ENCODE measurements around the gene NR1H3.
A peak's percentile ranks its signal among the peaks of the same experiment; 100 is the strongest.
"Not testable (repeated sequence)": the region's sequence is repeated elsewhere in the genome, so short reads cannot be mapped to it uniquely, and the experiment has no call there.

Gene NR1H3

DNA sequence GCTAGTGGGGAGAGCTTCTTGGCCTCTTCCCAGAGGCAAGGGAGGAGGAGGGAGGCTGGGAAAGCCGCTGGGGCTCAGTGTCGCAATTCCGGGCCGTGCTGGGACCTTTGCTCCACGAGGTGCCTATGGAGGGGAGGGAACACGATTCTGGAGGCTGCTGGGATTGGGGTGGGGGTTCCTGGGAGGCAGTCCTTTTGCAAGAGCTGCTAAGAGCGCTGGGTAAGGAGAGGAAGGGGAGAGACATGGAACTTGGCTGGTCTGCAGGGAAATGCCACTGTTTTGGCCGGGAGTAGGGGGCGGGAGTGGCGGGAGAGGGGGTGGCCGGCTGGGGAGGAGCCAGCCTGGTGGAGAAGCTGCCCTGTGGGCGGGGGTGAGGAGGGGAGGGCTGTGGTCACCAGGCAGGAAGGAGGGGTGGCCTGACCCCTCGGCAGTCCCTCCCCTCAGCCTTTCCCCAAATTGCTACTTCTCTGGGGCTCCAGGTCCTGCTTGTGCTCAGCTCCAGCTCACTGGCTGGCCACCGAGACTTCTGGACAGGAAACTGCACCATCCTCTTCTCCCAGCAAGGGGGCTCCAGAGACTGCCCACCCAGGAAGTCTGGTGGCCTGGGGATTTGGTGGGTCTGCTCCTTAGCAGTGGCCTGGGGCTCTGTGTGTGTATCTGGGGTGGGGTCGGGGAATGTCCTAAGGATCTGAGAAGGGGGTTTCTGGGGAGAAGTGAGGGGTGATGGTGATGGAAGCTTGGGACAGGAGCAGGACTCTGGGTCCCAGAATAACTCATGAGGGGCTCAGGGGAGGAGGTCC lies at the start of gene NR1H3:
Gene NR1H3, plus strand, starts transcription at position 480 of the 800 bp plus-strand sequence. CDS start 1,221 bp downstream, outside the sequence.
- H3K27ac Mint-ChIP-seq = peak within 1 kb of the TSS; percentile 58
- H3K36me3 Mint-ChIP-seq = no peaks in the 10 kb centered on the region
- peak; percentile 38 for ATAC-seq
- H3K4me3 Mint-ChIP-seq = no peak within 1 kb of the TSS
- no peaks in the 10 kb centered on the region for H3K9me3 Mint-ChIP-seq
- no peak for DNase-seq (ENCODE audit: low spot score in 2 of 2)
- H3K4me1 Mint-ChIP-seq = peaks cover 13% of the 10 kb centered on the region

DNA sequence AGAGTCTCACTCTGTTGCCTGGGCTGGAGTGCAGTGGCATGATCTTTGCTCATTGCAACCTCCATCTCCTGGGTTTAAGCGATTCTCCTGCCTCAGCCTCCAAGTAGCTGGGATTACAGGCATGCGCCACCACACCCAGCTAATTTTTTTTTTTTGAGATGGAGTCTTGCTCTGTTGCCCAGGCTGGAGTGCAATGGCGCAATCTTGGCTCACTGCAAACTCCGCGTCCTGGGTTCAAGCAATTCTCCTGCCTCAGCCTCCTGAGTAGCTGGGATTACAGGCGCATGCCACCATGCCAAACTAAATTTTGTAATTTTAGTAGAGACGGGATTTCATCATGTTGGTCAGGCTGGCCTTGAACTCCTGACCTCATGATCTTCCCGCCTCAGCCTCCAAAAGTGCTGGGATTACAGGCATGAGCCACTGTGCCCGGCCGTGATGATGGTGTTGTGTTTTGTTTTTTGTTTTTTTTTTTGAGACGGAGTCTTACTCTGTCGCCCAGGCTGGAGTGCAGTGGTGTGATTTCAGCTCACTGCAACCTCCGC lies 49.7 kb upstream of the NR1H3 start:
- not testable (repeated sequence) for H3K4me3 Mint-ChIP-seq; ATAC-seq; H3K36me3 Mint-ChIP-seq; DNase-seq (ENCODE audit: low spot score in 2 of 2); H3K9me3 Mint-ChIP-seq; H3K27ac Mint-ChIP-seq; H3K4me1 Mint-ChIP-seq

DNA sequence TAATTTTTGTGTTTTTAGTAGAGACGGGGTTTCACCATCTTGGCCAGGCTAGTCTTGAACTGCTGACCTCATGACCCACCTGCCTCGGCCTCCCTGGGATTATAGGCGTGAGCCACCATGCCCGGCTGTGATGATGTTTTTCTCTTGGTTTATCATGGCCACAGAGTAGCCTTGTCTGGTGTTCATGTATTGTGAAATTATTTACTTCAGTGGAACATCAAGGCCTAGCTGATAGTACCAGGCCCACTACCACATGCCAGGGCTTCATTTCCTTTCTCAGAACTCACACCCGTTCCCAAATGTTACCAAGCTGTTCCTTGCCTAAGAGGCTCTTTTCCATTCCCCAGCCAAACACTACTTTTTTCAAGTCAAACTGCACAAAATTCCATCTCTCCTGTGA lies 49.2 kb upstream of the NR1H3 start:
- no peak for DNase-seq (ENCODE audit: low spot score in 2 of 2)
- no peak for ATAC-seq
- Mint-ChIP-seq H3K27ac (no peak overlapping the region), H3K9me3 (no peaks in the 10 kb centered on the region), H3K36me3 (no peaks in the 10 kb centered on the region), H3K4me3 (no peak overlapping the region), H3K4me1 (no peaks in the 10 kb centered on the region)

DNA sequence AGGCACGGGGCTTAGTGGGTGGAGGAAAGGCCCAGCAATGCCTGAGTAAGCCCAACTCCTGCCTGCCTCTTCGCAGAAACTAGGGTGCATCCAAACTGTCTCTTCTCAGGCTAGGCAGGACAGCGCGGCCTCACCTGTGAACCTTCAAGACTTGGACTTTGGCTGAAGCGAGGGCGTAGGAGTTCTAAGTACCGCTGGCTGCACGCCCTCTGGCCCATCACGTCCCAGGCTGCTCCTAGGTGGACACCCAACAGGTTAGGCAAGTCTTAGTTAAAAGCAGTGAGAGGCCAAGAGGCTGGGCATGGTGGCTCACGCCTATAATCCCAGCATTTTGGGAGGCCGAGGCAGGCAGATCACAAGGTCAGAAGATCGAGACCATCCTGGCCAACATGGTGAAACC lies 44.9 kb upstream of the NR1H3 start:
- no peak overlapping the region for H3K4me3 Mint-ChIP-seq

GRCh38 chr11:47213950-47214565 lies 43.7 kb upstream of the NR1H3 start:
- H3K9me3 Mint-ChIP-seq = no peaks in the 10 kb centered on the region
- DNase-seq (ENCODE audit: low spot score in 2 of 2) (peak; percentile 71 to 91), ATAC-seq (peak; percentile 87)
- peaks cover 52% of the 10 kb centered on the region for H3K36me3 Mint-ChIP-seq
- H3K4me3 Mint-ChIP-seq = peak overlapping the region; percentile 94
- peak overlapping the region; percentile 99 for H3K27ac Mint-ChIP-seq
- peaks cover 37% of the 10 kb centered on the region for H3K4me1 Mint-ChIP-seq

More for the DNA sequence above, 44.9 kb upstream of the NR1H3 start:
- Mint-ChIP-seq H3K27ac (no peak overlapping the region), H3K36me3 (peaks cover 41% of the 10 kb centered on the region), H3K4me1 (peaks cover 29% of the 10 kb centered on the region), H3K9me3 (no peaks in the 10 kb centered on the region)
- ATAC-seq (no peak), DNase-seq (ENCODE audit: low spot score in 2 of 2) (no peak)

GRCh38 chr11:47215366-47215910 lies 42.4 kb upstream of the NR1H3 start:
- Mint-ChIP-seq H3K4me3 (peak overlapping the region; percentile 94), H3K27ac (peak overlapping the region; percentile 99), H3K9me3 (no peaks in the 10 kb centered on the region), H3K4me1 (peaks cover 46% of the 10 kb centered on the region), H3K36me3 (peaks cover 66% of the 10 kb centered on the region)
- DNase-seq (ENCODE audit: low spot score in 2 of 2) (no peak), ATAC-seq (no peak)

GRCh38 chr11:47216121-47216798 lies 41.5 kb upstream of the NR1H3 start:
- Mint-ChIP-seq H3K4me3 (peak overlapping the region; percentile 94), H3K4me1 (peaks cover 49% of the 10 kb centered on the region), H3K36me3 (peaks cover 74% of the 10 kb centered on the region), H3K27ac (peak overlapping the region; percentile 99), H3K9me3 (no peaks in the 10 kb centered on the region)
- ATAC-seq (peak; percentile 70), DNase-seq (ENCODE audit: low spot score in 2 of 2) (peak; percentile 36 to 83)

DNA sequence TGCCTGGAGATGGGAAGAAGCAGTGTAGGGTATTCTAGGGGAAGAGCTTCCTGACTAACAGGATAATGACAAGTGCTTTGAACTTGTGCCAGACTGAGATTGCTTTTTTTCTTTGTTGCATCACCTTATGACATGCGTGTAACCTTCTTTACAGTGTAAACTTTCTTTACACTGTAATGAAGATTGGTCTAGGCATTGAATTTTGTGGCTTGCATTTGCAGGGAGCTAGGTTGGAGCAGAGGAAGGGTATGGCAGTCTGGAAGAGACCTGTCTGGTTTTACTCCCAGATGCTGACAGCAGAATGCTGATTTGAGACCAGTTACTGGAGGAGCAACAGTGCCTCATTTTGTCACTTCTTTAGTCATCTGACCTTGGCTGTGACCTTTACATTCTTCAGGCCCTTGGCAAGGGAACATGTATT lies 37.4 kb upstream of the NR1H3 start:
- no peak for ATAC-seq
- no peak for DNase-seq (ENCODE audit: low spot score in 2 of 2)
- Mint-ChIP-seq H3K4me3 (peak overlapping the region; percentile 33), H3K4me1 (peaks cover 53% of the 10 kb centered on the region), H3K27ac (peak overlapping the region; percentile 92), H3K9me3 (no peaks in the 10 kb centered on the region), H3K36me3 (peaks cover 100% of the 10 kb centered on the region)

- DNase-seq (ENCODE audit: low spot score in 2 of 2) (no peak), ATAC-seq (no peak)
- H3K27ac Mint-ChIP-seq = no peak overlapping the region
- H3K36me3 Mint-ChIP-seq = peaks cover 100% of the 10 kb centered on the region
- H3K4me1 Mint-ChIP-seq = peaks cover 43% of the 10 kb centered on the region
- H3K9me3 Mint-ChIP-seq = no peaks in the 10 kb centered on the region
- no peak overlapping the region for H3K4me3 Mint-ChIP-seq
These were observed 35.1 kb upstream of the NR1H3 start for GRCh38 chr11:47222696-47223095.

- DNase-seq (ENCODE audit: low spot score in 2 of 2) (no peak), ATAC-seq (peak; percentile 100)
- peak overlapping the region; percentile 31 for H3K4me3 Mint-ChIP-seq
- no peaks in the 10 kb centered on the region for H3K9me3 Mint-ChIP-seq
- H3K4me1 Mint-ChIP-seq = peaks cover 34% of the 10 kb centered on the region
- peaks cover 100% of the 10 kb centered on the region for H3K36me3 Mint-ChIP-seq
- H3K27ac Mint-ChIP-seq = peak overlapping the region; percentile 32
These were observed 32.0 kb upstream of the NR1H3 start for GRCh38 chr11:47225552-47226400.

DNA sequence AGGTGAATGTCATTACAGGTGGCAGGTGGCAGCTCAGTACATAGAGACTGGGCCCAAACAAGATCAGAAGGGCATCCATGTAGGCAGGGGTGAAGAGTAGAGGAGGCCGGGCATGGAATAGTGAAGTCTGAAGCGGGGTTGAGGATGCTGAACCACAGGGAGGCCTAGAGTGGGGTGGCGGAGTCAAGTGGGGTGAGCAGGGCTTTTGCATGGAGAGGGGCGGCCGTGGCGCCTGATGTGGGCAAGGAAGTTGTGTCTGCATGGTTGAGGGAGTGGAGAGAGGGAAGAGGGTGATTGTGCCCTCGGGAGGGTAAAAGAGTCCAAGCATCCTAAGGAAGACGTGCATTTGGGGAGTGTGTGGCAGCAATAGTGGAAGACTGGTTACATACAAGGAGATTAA lies 28.6 kb upstream of the NR1H3 start:
- peaks cover 34% of the 10 kb centered on the region for H3K4me1 Mint-ChIP-seq
- ATAC-seq (no peak), DNase-seq (ENCODE audit: low spot score in 2 of 2) (no peak)
- H3K36me3 Mint-ChIP-seq = peaks cover 100% of the 10 kb centered on the region
- peak overlapping the region; percentile 75 for H3K27ac Mint-ChIP-seq
- no peaks in the 10 kb centered on the region for H3K9me3 Mint-ChIP-seq
- H3K4me3 Mint-ChIP-seq = no peak overlapping the region

- no peaks in the 10 kb centered on the region for H3K9me3 Mint-ChIP-seq
- H3K27ac Mint-ChIP-seq = no peak overlapping the region
- no peak overlapping the region for H3K4me3 Mint-ChIP-seq
- peaks cover 100% of the 10 kb centered on the region for H3K36me3 Mint-ChIP-seq
- DNase-seq (ENCODE audit: low spot score in 2 of 2) = no peak
- no peak for ATAC-seq
- peaks cover 35% of the 10 kb centered on the region for H3K4me1 Mint-ChIP-seq
These were observed 24.7 kb upstream of the NR1H3 start for GRCh38 chr11:47233051-47233450.

- peaks cover 34% of the 10 kb centered on the region for H3K4me1 Mint-ChIP-seq
- H3K36me3 Mint-ChIP-seq = peaks cover 100% of the 10 kb centered on the region
- H3K4me3 Mint-ChIP-seq = no peak overlapping the region
- peak overlapping the region; percentile 76 for H3K27ac Mint-ChIP-seq
- H3K9me3 Mint-ChIP-seq = no peaks in the 10 kb centered on the region
- DNase-seq (ENCODE audit: low spot score in 2 of 2) (no peak), ATAC-seq (peak; percentile 47)
These were observed 23.7 kb upstream of the NR1H3 start for GRCh38 chr11:47233989-47234668.

GRCh38 chr11:47234669-47235100 lies 23.1 kb upstream of the NR1H3 start:
- DNase-seq (ENCODE audit: low spot score in 2 of 2) (no peak), ATAC-seq (peak; percentile 50)
- no peak overlapping the region for H3K4me3 Mint-ChIP-seq
- peak overlapping the region; percentile 76 for H3K27ac Mint-ChIP-seq
- H3K4me1 Mint-ChIP-seq = peaks cover 32% of the 10 kb centered on the region
- peaks cover 100% of the 10 kb centered on the region for H3K36me3 Mint-ChIP-seq
- no peaks in the 10 kb centered on the region for H3K9me3 Mint-ChIP-seq
